Right atrium auricular region (tissue), 2 donors: ENCODE measurements around the gene ASAP2. TPM values are rescaled to one million over a fixed set of nuclear protein-coding genes. Genes with fewer than 3 reads are reported as not detected.

Source experiments
- DNase-seq: peaks from one replicate; pipeline ENCODE4 v3.0.0-alpha.2; 2019; ENCODE audit warnings: low spot score
- H3K27ac ChIP-seq, 2 donors: fragments of 200-600 bp; sonication (generic); 1 replicate in 1 of 2; 2 replicates in 1 of 2; pipeline ENCODE4 v1.5.1; 2016 to 2019
- H3K27me3 ChIP-seq, 2 donors: fragments of 200-600 bp; sonication (generic); one replicate each; pipeline versions ENCODE4 v1.5.1 to v1.6.0; 2017 to 2019
- H3K36me3 ChIP-seq: fragments of 200-600 bp; sonication (generic); one replicate; pipeline ENCODE4 v1.5.1; 2016
- H3K4me1 ChIP-seq, 2 donors: fragments of 200-600 bp; sonication (generic); one replicate each; pipeline versions ENCODE4 v1.5.1 to v1.6.0; 2017 to 2019
- H3K4me3 ChIP-seq, 2 donors: fragments of 200-600 bp; sonication (generic); 1 replicate in 1 of 2; 2 replicates in 1 of 2; pipeline ENCODE4 v1.5.1; 2017 to 2019; ENCODE audit warnings: mild to moderate bottlenecking in 1 of 2, moderate library complexity in 1 of 2
- H3K9me3 ChIP-seq, 2 donors: fragments of 200-600 bp; sonication (generic); one replicate each; pipeline ENCODE4 v1.5.1; 2019
- total RNA-seq, 2 donors: library from RNA; depleted of rRNA; stranded (reverse); fragments of >200 nt; gene quantifications; one replicate each; pipeline ENCODE4 v1.1.0, GENCODE V29; 2016
- TF ChIP-seq, protein P1 (sequence below), 2 donors: fragments of 200-600 bp; sonication (generic); IDR thresholded peaks; one replicate each; pipeline ENCODE4 v1.5.1; 2019; ENCODE audit warnings: antibody characterized with exemption in 2 of 2

Gene ASAP2
- total RNA-seq, 2 donors from 2014 or later: 13.2 to 20.3 TPM

DNA sequence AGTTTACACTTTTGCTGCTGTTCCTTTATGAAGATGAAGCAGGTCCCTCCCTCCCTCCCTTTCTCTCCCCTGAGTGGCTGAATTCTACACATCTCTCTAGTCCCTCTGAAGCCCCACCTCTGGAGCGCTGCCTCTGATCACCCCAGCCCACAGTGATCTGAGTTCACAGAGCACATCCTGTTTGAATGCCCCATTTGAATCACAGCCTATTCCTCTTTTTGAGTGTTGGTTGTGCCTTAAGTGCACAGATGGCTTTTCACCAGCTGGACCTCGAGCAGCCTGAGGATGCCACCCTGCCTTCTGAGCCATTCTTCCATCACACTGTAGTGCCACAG is 129.6 kb downstream of the ASAP2 start:
- Histone ChIP-seq H3K4me3 (no peak overlapping the region), H3K9me3 (no peaks in the 10 kb centered on the region), H3K27ac (no peak overlapping the region), H3K4me1 (peaks cover 0 to 21% of the 10 kb centered on the region in 2 donors), H3K27me3 (no peaks in the 10 kb centered on the region), H3K36me3 (peaks cover 8% of the 10 kb centered on the region)
- DNase-seq: no peak
- TF ChIP-seq, protein P1, sequence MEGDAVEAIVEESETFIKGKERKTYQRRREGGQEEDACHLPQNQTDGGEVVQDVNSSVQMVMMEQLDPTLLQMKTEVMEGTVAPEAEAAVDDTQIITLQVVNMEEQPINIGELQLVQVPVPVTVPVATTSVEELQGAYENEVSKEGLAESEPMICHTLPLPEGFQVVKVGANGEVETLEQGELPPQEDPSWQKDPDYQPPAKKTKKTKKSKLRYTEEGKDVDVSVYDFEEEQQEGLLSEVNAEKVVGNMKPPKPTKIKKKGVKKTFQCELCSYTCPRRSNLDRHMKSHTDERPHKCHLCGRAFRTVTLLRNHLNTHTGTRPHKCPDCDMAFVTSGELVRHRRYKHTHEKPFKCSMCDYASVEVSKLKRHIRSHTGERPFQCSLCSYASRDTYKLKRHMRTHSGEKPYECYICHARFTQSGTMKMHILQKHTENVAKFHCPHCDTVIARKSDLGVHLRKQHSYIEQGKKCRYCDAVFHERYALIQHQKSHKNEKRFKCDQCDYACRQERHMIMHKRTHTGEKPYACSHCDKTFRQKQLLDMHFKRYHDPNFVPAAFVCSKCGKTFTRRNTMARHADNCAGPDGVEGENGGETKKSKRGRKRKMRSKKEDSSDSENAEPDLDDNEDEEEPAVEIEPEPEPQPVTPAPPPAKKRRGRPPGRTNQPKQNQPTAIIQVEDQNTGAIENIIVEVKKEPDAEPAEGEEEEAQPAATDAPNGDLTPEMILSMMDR (IDR thresholded peaks at IDR 0.05): no peak

DNA sequence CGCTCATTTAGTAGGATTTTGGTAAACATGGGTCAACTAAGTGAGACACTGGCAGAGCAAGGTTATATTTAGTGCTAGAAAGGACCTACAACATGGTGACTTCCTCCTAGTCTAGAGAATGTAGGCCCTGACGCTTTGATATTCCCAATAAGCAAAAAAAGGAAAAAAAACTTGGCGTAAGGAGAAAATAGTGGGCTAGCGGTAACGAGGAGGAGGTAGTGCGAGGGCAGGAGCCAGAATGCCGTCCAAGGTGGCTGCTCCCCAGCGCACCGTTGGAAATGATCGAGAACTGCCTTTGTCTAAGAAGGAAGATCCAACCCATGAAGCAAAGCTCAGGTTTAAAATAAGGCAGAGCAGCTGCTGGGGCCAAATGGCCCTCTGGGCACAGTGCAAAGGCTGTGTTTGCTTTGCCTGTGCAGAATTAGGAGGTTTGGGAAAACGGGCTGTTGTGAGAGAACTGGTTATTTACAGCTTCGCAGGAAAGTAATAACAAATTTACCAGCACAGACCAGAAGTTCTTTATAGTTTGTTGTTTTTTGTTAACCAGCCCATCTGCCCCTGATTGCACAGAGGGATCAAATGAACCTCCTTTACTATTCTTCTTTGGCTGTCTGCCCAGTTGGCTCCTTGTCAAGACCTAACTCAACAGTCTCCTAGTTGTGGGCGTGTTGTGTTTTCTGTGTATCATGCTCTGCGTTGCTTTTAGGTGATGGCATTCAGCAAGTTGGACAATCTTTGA is 130.1 kb downstream of the ASAP2 start:
- Histone ChIP-seq H3K4me3 (no peak overlapping the region), H3K4me1 (peaks cover 0 to 19% of the 10 kb centered on the region in 2 donors), H3K9me3 (no peaks in the 10 kb centered on the region), H3K27ac (no peak overlapping the region), H3K36me3 (peaks cover 8% of the 10 kb centered on the region), H3K27me3 (no peaks in the 10 kb centered on the region)
- TF ChIP-seq, protein P1 (IDR thresholded peaks at IDR 0.05): no peak
- no peak for DNase-seq

- peaks cover 0 to 17% of the 10 kb centered on the region in 2 donors for H3K4me1 ChIP-seq
- H3K36me3 ChIP-seq: peaks cover 8% of the 10 kb centered on the region
- H3K27ac ChIP-seq: no peak overlapping the region
- no peaks in the 10 kb centered on the region for H3K9me3 ChIP-seq
- DNase-seq: no peak
- H3K27me3 ChIP-seq: no peaks in the 10 kb centered on the region
- TF ChIP-seq, protein P1 (IDR thresholded peaks at IDR 0.05): no peak
- H3K4me3 ChIP-seq: no peak overlapping the region
Observed at GRCh38 chr2:9337901-9338300, 131.3 kb downstream of the ASAP2 start.

DNA sequence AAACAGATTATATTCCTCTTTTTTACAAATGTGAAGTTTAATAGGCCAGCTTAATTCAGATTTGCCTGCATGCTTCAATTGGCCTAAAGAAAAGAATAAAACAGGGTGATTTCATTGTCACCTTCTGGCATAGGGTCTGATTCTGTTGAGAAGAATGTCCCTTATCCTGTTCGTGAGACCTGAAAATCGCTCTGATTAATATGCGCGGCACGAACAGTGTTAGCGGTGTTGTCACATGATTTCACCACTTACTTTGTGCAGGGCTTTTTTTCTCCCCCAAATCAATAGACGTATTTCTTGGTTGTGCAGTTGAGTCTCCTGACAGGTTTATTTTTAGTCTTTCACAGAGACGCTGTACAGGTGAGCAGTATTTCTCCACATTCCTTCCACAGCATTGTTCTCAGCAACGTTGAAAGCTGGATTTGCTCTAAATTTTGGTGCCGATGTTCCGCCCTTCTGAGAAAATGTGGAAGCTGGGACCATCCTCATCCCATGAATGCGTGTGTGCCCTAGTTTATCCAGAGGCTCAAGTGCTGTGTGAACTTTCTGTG is 134.8 kb downstream of the ASAP2 start:
- no peaks in the 10 kb centered on the region for H3K36me3 ChIP-seq
- peaks cover 0 to 14% of the 10 kb centered on the region in 2 donors for H3K4me1 ChIP-seq
- no peak overlapping the region for H3K27ac ChIP-seq
- TF ChIP-seq, protein P1 (IDR thresholded peaks at IDR 0.05): no peak
- no peaks in the 10 kb centered on the region for H3K9me3 ChIP-seq
- H3K4me3 ChIP-seq: no peak overlapping the region
- no peak for DNase-seq
- no peaks in the 10 kb centered on the region for H3K27me3 ChIP-seq

- Histone ChIP-seq H3K4me1 (peaks cover 0 to 12% of the 10 kb centered on the region in 2 donors), H3K27ac (no peak overlapping the region), H3K9me3 (no peaks in the 10 kb centered on the region), H3K27me3 (no peaks in the 10 kb centered on the region), H3K36me3 (no peaks in the 10 kb centered on the region), H3K4me3 (no peak overlapping the region)
- TF ChIP-seq, protein P1 (IDR thresholded peaks at IDR 0.05): no peak
- DNase-seq: no peak
Observed at GRCh38 chr2:9342659-9343058, 136.0 kb downstream of the ASAP2 start.
